Islet of Langerhans (tissue), 1 donor: ENCODE results near the gene CXCL5.

ENCODE experiments used
- FAIRE-seq: peaks from one replicate; lab custom pipeline; 2011; peaks lifted over from hg19 to GRCh38; lab: Jason Lieb, UNC

Gene CXCL5

GRCh38 chr4:73998040-73999011, at the start of gene CXCL5:
TSS of gene CXCL5 (minus strand) at chr4:73998677. CDS start at chr4:73998581, 96 bp downstream.
- no peak for FAIRE-seq

GRCh38 chr4:74047152-74047551, 48.7 kb upstream of the CXCL5 start:
- FAIRE-seq, result peak; percentile 73

GRCh38 chr4:74045772-74046171, 47.3 kb upstream of the CXCL5 start:
- no peak for FAIRE-seq

- FAIRE-seq, result no peak
Measured at GRCh38 chr4:74045247-74045646, 46.8 kb upstream of the CXCL5 start.

GRCh38 chr4:74044677-74045076, 46.2 kb upstream of the CXCL5 start:
- no peak for FAIRE-seq

- peak; percentile 74 for FAIRE-seq
Measured at GRCh38 chr4:74042681-74043080, 44.2 kb upstream of the CXCL5 start.

GRCh38 chr4:74041418-74041817, 42.9 kb upstream of the CXCL5 start:
- no peak for FAIRE-seq

GRCh38 chr4:74039315-74039763, 40.9 kb upstream of the CXCL5 start:
- FAIRE-seq, result no peak

- no peak for FAIRE-seq
Measured at GRCh38 chr4:74038425-74039314, 40.2 kb upstream of the CXCL5 start, which contains the start of gene CXCL3. TSS of gene CXCL3 (minus strand) at chr4:74038689. CDS start at chr4:74038611, 78 bp downstream.

- FAIRE-seq, result no peak
Measured at GRCh38 chr4:74038086-74038424, 39.6 kb upstream of the CXCL5 start.

GRCh38 chr4:74037076-74037955, 38.8 kb upstream of the CXCL5 start:
- no peak for FAIRE-seq

GRCh38 chr4:74033739-74034138, 35.3 kb upstream of the CXCL5 start:
- no peak for FAIRE-seq

- FAIRE-seq, result no peak
Measured at GRCh38 chr4:74032064-74032463, 33.6 kb upstream of the CXCL5 start.

GRCh38 chr4:74031576-74031975, 33.1 kb upstream of the CXCL5 start:
- FAIRE-seq, result no peak

GRCh38 chr4:74030285-74030684, 31.8 kb upstream of the CXCL5 start:
- no peak for FAIRE-seq

- FAIRE-seq, result no peak
Measured at GRCh38 chr4:74028504-74028903, 30.0 kb upstream of the CXCL5 start.

- no peak for FAIRE-seq
Measured at GRCh38 chr4:74023709-74024108, 25.2 kb upstream of the CXCL5 start.

- FAIRE-seq, result no peak
Measured at GRCh38 chr4:74021601-74022000, 23.1 kb upstream of the CXCL5 start.

- FAIRE-seq, result no peak
Measured at GRCh38 chr4:74018771-74019170, 20.3 kb upstream of the CXCL5 start.

- no peak for FAIRE-seq
Measured at GRCh38 chr4:74018116-74018515, 19.6 kb upstream of the CXCL5 start.

- FAIRE-seq, result no peak
Measured at GRCh38 chr4:74016068-74016467, 17.6 kb upstream of the CXCL5 start.
